Neural progenitor cell (in vitro differentiated cells): ENCODE measurements around the gene ZBTB42.

ENCODE experiments used
- CTCF ChIP-seq: fragments of 200-600 bp; sonication (generic); IDR thresholded peaks from 2 replicates; pipeline ENCODE4 v1.5.1; 2017; ENCODE audit warnings: antibody characterized with exemption, mild to moderate bottlenecking
- EZH2phosphoT487 ChIP-seq: fragments of 200-600 bp; sonication (generic); IDR thresholded peaks from 2 replicates; pipeline ENCODE4 v1.6.1; 2017; ENCODE audit warnings: antibody characterized with exemption

- TF ChIP-seq CTCF (no peak), EZH2phosphoT487 (no peak)
These were observed 46.6 kb upstream of the ZBTB42 start for GRCh38 chr14:104754213-104754851.
